Measurements from ENCODE around the gene TNFRSF19.

- TF ChIP-seq, protein P1, sequence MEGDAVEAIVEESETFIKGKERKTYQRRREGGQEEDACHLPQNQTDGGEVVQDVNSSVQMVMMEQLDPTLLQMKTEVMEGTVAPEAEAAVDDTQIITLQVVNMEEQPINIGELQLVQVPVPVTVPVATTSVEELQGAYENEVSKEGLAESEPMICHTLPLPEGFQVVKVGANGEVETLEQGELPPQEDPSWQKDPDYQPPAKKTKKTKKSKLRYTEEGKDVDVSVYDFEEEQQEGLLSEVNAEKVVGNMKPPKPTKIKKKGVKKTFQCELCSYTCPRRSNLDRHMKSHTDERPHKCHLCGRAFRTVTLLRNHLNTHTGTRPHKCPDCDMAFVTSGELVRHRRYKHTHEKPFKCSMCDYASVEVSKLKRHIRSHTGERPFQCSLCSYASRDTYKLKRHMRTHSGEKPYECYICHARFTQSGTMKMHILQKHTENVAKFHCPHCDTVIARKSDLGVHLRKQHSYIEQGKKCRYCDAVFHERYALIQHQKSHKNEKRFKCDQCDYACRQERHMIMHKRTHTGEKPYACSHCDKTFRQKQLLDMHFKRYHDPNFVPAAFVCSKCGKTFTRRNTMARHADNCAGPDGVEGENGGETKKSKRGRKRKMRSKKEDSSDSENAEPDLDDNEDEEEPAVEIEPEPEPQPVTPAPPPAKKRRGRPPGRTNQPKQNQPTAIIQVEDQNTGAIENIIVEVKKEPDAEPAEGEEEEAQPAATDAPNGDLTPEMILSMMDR (IDR thresholded peaks at IDR 0.05), result no peak
- TF ChIP-seq POLR2AphosphoS5 (IDR thresholded peaks at IDR 0.05; ENCODE audit: low read depth, low read length) (no peak), REST (IDR thresholded peaks at IDR 0.05; ENCODE audit: insufficient read depth in 1 of 2, low read depth in 2 of 2, low read length in 1 of 2) (no peak)
Observed at GRCh38 chr13:23552661-23553060, 17.6 kb upstream of the TNFRSF19 start.

All from Panc1 (cell line).